PFSK-1 (cell line): Measurements from ENCODE around the gene EFCC1.

Source experiments
- FOXP2 ChIP-seq: optimal IDR thresholded peaks from 2 replicates; pipeline ENCODE3; 2011; ENCODE audit warnings: borderline replicate concordance, control low read depth, inconsistent platforms; ENCODE audit not compliant: insufficient read depth; ENCODE audit errors: extremely low read length, extremely low read depth
- POLR2AphosphoS5 ChIP-seq: IDR thresholded peaks from 2 replicates; pipeline ENCODE4 v1.6.1; 2012; ENCODE audit warnings: low read depth, mild to moderate bottlenecking, control low read depth, low read length, moderate library complexity
- SIN3A ChIP-seq: IDR thresholded peaks from 2 replicates; pipeline ENCODE4 v1.6.1; 2012; ENCODE audit warnings: mild to moderate bottlenecking, low read length, moderate library complexity, borderline replicate concordance; ENCODE audit not compliant: insufficient read depth
- TAF1 ChIP-seq: IDR thresholded peaks from 2 replicates; pipeline ENCODE4 v1.6.1; 2012; ENCODE audit warnings: low read length, control low read depth, borderline replicate concordance; ENCODE audit not compliant: insufficient read depth
- TF ChIP-seq, protein P1 (sequence below), 2 experiments: IDR thresholded peaks; 2 replicates each; pipeline versions ENCODE4 v1.6.1 to v1.8.0; 2011 to 2012; ENCODE audit warnings: low read depth in 2 of 2, low read length in 2 of 2, control low read depth in 1 of 2, inconsistent platforms in 1 of 2, mild to moderate bottlenecking in 1 of 2, moderate library complexity in 1 of 2; ENCODE audit not compliant: insufficient read depth in 1 of 2

The EFCC1 gene

DNA sequence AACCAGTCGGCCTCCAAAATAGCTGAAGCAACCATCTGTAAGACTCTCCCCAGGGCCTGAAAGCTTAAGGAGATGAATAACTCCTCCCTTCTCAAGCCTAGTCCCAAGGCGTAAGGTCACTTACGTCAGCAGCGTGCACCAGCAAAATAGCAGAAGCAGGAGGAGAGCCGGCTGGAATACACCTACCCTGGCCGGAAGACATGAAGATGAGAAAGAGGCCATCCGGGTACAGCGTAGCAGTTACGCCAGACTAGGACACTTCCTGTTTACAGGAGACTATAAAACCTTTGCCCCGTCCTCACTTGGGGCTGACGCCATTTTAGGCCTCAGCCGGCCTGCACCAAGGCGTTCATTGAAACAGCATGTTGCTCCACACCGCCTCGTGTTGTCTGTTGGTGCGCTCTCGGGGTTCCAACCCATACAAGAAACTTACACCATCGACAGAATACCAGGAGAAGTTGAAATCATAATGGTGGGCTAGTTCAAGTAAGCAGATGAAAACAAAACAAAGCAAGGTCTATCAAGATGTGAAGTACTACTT is 9.7 kb upstream of the EFCC1 start:
- TF ChIP-seq POLR2AphosphoS5 (no peak), FOXP2 (no peak)
- TF ChIP-seq, protein P1, sequence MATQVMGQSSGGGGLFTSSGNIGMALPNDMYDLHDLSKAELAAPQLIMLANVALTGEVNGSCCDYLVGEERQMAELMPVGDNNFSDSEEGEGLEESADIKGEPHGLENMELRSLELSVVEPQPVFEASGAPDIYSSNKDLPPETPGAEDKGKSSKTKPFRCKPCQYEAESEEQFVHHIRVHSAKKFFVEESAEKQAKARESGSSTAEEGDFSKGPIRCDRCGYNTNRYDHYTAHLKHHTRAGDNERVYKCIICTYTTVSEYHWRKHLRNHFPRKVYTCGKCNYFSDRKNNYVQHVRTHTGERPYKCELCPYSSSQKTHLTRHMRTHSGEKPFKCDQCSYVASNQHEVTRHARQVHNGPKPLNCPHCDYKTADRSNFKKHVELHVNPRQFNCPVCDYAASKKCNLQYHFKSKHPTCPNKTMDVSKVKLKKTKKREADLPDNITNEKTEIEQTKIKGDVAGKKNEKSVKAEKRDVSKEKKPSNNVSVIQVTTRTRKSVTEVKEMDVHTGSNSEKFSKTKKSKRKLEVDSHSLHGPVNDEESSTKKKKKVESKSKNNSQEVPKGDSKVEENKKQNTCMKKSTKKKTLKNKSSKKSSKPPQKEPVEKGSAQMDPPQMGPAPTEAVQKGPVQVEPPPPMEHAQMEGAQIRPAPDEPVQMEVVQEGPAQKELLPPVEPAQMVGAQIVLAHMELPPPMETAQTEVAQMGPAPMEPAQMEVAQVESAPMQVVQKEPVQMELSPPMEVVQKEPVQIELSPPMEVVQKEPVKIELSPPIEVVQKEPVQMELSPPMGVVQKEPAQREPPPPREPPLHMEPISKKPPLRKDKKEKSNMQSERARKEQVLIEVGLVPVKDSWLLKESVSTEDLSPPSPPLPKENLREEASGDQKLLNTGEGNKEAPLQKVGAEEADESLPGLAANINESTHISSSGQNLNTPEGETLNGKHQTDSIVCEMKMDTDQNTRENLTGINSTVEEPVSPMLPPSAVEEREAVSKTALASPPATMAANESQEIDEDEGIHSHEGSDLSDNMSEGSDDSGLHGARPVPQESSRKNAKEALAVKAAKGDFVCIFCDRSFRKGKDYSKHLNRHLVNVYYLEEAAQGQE (IDR thresholded peaks at IDR 0.05; ENCODE audit: insufficient read depth in 1 of 2, low read depth in 2 of 2, low read length in 2 of 2), result no peak

DNA sequence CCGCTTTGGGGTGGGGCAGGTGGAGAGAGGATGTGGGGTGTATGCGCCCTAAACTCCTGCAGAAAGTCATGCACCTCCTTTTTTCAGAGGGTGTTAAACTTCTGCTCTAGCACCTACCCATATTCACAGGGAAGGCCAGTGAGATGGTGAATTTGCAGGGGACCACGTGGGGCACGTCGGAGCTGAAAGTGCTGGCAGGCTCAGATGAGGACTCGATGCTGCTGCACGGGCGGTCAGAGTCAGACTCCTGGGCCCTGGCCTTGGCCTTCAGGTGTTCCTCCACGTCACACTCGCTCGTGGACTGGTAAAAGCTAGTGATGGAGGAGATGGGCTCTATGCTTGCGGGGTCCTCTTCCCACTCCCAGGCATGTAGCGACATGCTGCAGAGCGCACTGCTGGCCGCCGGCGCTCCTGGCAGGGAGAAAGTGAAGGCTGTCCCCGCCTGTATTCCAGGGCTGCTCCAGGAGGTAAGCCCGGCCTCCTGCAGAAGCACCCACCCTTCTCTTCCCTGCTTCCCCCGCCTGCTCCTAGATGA is 8.1 kb upstream of the EFCC1 start:
- no peak for TF ChIP-seq TAF1
- TF ChIP-seq FOXP2, result no peak
- no peak for TF ChIP-seq SIN3A
- TF ChIP-seq, protein P1 (IDR thresholded peaks at IDR 0.05; ENCODE audit: insufficient read depth in 1 of 2, low read depth in 2 of 2, low read length in 2 of 2), result no peak
- no peak for TF ChIP-seq POLR2AphosphoS5

DNA sequence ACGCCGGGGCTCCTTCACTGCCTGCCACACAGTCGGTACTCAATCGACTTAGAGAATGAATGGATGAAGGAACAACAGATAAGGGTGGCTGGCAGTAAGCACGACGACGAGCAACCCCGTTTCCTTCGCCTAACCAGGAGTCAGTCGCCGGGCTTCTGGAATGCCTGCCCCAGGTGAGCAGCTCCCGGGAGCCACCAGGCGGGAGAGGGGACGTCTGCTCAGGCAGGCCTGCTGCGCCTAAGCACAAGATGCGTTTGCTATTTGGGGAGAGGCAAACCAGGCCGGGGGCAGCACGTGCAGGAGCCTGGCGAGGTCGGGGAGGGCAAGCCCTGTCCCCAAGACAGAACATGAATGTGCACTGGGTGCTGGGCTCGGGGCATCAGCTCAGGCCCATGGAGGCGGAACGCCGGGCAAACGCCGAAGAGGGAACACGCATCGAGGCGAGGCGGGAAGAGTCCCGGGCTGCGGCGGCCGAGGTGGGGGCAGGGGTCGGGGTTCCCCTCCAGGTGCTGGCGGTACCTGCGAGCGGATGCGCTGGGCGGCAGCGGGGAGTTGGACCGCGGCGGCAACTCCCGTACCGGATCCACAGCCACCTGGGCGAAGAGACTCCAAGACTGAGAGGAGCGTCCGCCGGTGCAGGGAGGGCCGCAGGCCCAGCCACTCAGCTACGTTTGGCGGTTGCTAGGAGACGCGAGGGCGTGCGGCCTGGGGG is 7.5 kb upstream of the EFCC1 start, which contains the start of gene CFAP92:
Gene CFAP92, minus strand, starts transcription at position 616 of the 712 bp plus-strand sequence. CDS start 772 bp downstream, outside the sequence.
- TF ChIP-seq TAF1 (no peak), POLR2AphosphoS5 (no peak), SIN3A (no peak), FOXP2 (no peak)
- TF ChIP-seq, protein P1 (IDR thresholded peaks at IDR 0.05; ENCODE audit: insufficient read depth in 1 of 2, low read depth in 2 of 2, low read length in 2 of 2), result no peak

DNA sequence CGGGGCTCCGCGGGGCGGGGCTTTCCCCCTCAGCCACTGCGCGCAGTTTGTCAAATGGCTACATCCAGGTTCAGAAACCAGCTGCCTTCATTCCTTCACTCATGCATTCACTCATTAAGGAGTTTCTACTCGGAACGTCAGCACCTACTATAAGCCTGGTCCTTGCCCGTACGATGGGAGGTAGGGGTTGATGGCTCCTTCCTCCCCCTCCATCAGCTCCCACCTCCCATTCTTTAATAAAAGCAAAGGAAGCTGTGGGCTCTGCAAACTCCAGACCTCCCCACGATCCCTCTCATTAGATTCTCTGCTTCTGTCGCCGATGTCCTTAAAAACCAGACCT is 7.0 kb upstream of the EFCC1 start:
- no peak for TF ChIP-seq TAF1
- TF ChIP-seq POLR2AphosphoS5, result no peak
- no peak for TF ChIP-seq SIN3A
- TF ChIP-seq, protein P1 (IDR thresholded peaks at IDR 0.05; ENCODE audit: insufficient read depth in 1 of 2, low read depth in 2 of 2, low read length in 2 of 2), result no peak
- TF ChIP-seq FOXP2, result no peak
